ENCODE measurements around the gene SLC9C2. TPM values are rescaled to one million over a fixed set of nuclear protein-coding genes. Genes with fewer than 3 reads are reported as not detected.
A peak's percentile ranks its signal among the peaks of the same experiment; 100 is the strongest.

The SLC9C2 gene
- total RNA-seq, 1 donor from 2014 or later: 1.2 TPM

- no peak overlapping the region for H3K4me3 Mint-ChIP-seq
- H3K36me3 Mint-ChIP-seq: peaks cover 34% of the 10 kb centered on the region
- no peaks in the 10 kb centered on the region for H3K4me1 Mint-ChIP-seq
- H3K27me3 Mint-ChIP-seq (ENCODE audit: low read depth): no peaks in the 10 kb centered on the region
- peaks cover 25% of the 10 kb centered on the region for H3K9me3 Mint-ChIP-seq
- DNase-seq (ENCODE audit: low spot score in 2 of 2, unreplicated experiment in 2 of 2): no peak
- no peak overlapping the region for H3K27ac Mint-ChIP-seq
- TF ChIP-seq, protein P1, sequence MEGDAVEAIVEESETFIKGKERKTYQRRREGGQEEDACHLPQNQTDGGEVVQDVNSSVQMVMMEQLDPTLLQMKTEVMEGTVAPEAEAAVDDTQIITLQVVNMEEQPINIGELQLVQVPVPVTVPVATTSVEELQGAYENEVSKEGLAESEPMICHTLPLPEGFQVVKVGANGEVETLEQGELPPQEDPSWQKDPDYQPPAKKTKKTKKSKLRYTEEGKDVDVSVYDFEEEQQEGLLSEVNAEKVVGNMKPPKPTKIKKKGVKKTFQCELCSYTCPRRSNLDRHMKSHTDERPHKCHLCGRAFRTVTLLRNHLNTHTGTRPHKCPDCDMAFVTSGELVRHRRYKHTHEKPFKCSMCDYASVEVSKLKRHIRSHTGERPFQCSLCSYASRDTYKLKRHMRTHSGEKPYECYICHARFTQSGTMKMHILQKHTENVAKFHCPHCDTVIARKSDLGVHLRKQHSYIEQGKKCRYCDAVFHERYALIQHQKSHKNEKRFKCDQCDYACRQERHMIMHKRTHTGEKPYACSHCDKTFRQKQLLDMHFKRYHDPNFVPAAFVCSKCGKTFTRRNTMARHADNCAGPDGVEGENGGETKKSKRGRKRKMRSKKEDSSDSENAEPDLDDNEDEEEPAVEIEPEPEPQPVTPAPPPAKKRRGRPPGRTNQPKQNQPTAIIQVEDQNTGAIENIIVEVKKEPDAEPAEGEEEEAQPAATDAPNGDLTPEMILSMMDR (IDR thresholded peaks at IDR 0.05; ENCODE audit: unreplicated experiment): no peak
Measured at GRCh38 chr1:173491508-173491907, 111.4 kb downstream of the SLC9C2 start.

GRCh38 chr1:173489929-173490328 is 112.9 kb downstream of the SLC9C2 start:
- Mint-ChIP-seq H3K4me1 (no peaks in the 10 kb centered on the region), H3K9me3 (peaks cover 15% of the 10 kb centered on the region), H3K27ac (no peak overlapping the region), H3K27me3 (ENCODE audit: low read depth) (no peaks in the 10 kb centered on the region), H3K4me3 (no peak overlapping the region), H3K36me3 (peaks cover 47% of the 10 kb centered on the region)
- DNase-seq (ENCODE audit: low spot score in 2 of 2, unreplicated experiment in 2 of 2): no peak
- TF ChIP-seq, protein P1 (IDR thresholded peaks at IDR 0.05; ENCODE audit: unreplicated experiment): no peak

- Mint-ChIP-seq H3K4me1 (no peaks in the 10 kb centered on the region), H3K36me3 (peaks cover 51% of the 10 kb centered on the region), H3K27ac (no peak overlapping the region), H3K9me3 (peaks cover 13% of the 10 kb centered on the region), H3K4me3 (no peak overlapping the region), H3K27me3 (ENCODE audit: low read depth) (no peaks in the 10 kb centered on the region)
- DNase-seq (ENCODE audit: low spot score in 2 of 2, unreplicated experiment in 2 of 2): no peak
- TF ChIP-seq, protein P1 (IDR thresholded peaks at IDR 0.05; ENCODE audit: unreplicated experiment): no peak
Measured at GRCh38 chr1:173489149-173489600, 113.7 kb downstream of the SLC9C2 start.

DNA sequence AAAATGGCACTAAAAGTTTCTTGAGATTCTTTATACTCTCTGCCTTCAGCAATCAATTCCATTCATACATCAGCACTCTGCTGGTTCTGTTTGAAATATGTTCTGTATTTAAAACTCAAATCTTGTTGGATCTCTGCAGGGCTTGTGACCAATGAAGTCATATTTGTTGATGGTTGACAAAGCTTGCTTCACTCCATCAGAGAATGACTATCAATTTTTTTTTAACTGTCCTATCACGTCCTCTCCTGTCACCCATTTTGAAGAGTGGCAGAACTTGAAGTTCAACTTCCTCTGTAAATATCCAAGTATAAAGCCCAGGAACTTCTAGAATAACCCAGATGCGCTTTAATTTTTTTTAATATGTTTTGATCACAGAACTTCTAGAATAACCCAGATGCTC is 114.9 kb downstream of the SLC9C2 start:
- Mint-ChIP-seq H3K4me1 (no peaks in the 10 kb centered on the region), H3K9me3 (peaks cover 2% of the 10 kb centered on the region), H3K36me3 (peaks cover 55% of the 10 kb centered on the region), H3K4me3 (no peak overlapping the region), H3K27ac (peak overlapping the region; percentile 48), H3K27me3 (ENCODE audit: low read depth) (no peaks in the 10 kb centered on the region)
- TF ChIP-seq, protein P1 (IDR thresholded peaks at IDR 0.05; ENCODE audit: unreplicated experiment): no peak
- DNase-seq (ENCODE audit: low spot score in 2 of 2, unreplicated experiment in 2 of 2): no peak

DNA sequence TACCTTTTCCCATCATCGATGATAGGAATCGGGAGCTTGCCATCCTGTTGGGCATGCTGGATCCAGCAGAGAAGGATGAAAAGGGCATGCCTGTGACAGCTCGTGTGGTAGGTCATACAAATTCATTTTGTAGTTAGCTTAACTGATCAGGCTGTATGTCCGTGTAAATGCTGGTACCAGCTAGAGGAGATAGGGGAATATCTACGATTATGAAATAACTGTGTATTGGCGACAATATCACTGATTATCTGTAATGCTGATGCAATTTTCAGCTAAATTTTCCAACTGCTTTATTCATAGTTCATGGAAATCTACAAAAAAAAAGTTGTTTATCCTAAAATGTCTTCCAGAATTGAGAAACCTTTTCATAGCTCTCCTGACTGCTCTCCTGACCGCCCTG is 117.5 kb downstream of the SLC9C2 start:
- Mint-ChIP-seq H3K36me3 (peaks cover 70% of the 10 kb centered on the region), H3K9me3 (no peaks in the 10 kb centered on the region), H3K4me3 (no peak overlapping the region), H3K4me1 (no peaks in the 10 kb centered on the region), H3K27me3 (ENCODE audit: low read depth) (no peaks in the 10 kb centered on the region), H3K27ac (no peak overlapping the region)
- DNase-seq (ENCODE audit: low spot score in 2 of 2, unreplicated experiment in 2 of 2): no peak
- TF ChIP-seq, protein P1 (IDR thresholded peaks at IDR 0.05; ENCODE audit: unreplicated experiment): no peak

DNA sequence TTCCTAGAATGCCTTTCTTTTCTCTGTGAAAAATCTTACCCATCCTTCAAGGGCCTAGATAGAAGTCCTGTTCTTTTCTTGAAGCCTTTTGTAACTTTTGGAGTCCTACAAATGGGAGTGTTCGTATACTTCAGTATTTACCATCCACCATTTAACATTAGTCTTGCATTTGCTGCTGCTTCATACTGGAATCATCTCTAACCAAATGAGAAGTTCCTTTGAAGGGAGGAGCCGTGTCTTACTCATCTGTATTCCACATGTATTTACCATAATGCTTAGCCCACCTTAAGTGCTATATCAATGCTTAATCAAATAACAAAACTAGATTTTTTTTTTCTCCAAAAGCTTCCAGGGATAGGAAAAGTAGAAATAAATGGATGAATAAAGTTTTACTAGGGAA is 118.6 kb downstream of the SLC9C2 start:
- Mint-ChIP-seq H3K4me1 (peaks cover 10% of the 10 kb centered on the region), H3K27ac (no peak overlapping the region), H3K4me3 (no peak overlapping the region), H3K9me3 (no peaks in the 10 kb centered on the region), H3K27me3 (ENCODE audit: low read depth) (no peaks in the 10 kb centered on the region), H3K36me3 (peaks cover 68% of the 10 kb centered on the region)
- DNase-seq (ENCODE audit: low spot score in 2 of 2, unreplicated experiment in 2 of 2): no peak
- TF ChIP-seq, protein P1 (IDR thresholded peaks at IDR 0.05; ENCODE audit: unreplicated experiment): no peak

Data from mesothelial cell of epicardium (in vitro differentiated cells).